GM23338 (cell line): ENCODE data around the gene CSTB.

Experiments used
- CTCF ChIP-seq, 2 experiments: fragments of 200-600 bp in 1 of 2; sonication (generic) in 1 of 2; conservative IDR thresholded peaks; 2 replicates each; pipeline versions ENCODE4 v1.5.1 to v1.6.1; 2016 to 2017; ENCODE audit warnings: antibody characterized with exemption in 2 of 2, low read depth in 2 of 2, mild to moderate bottlenecking in 2 of 2, moderate library complexity in 1 of 2
- EZH2 ChIP-seq: fragments of 200-600 bp; sonication (generic); IDR thresholded peaks from one replicate; pipeline ENCODE4 v1.8.0; 2017; ENCODE audit warnings: antibody characterized with exemption, mild to moderate bottlenecking, low read depth; ENCODE audit not compliant: unreplicated experiment
- JUNB ChIP-seq: IDR thresholded peaks from one replicate; pipeline ENCODE4 v1.6.1; 2016; ENCODE audit warnings: antibody characterized with exemption; ENCODE audit not compliant: unreplicated experiment
- NANOG ChIP-seq: IDR thresholded peaks from 2 replicates; pipeline ENCODE4 v1.6.1; 2016; ENCODE audit warnings: antibody characterized with exemption, borderline replicate concordance
- POLR2AphosphoS5 ChIP-seq: IDR thresholded peaks from 2 replicates; pipeline ENCODE4 v1.6.1; 2016; ENCODE audit warnings: antibody characterized with exemption, low read depth

- TF ChIP-seq POLR2AphosphoS5, result no peak
- TF ChIP-seq NANOG, result no peak
- TF ChIP-seq CTCF (conservative IDR thresholded peaks at IDR 0.05; ENCODE audit: low read depth in 2 of 2), result no peak
- no peak for TF ChIP-seq JUNB
- no peak for TF ChIP-seq EZH2
These were observed 48.5 kb upstream of the CSTB start for GRCh38 chr21:43824333-43825241.
